ENCODE results near the gene ADH4.
"Not testable (repeated sequence)": the region's sequence is repeated elsewhere in the genome, so short reads cannot be mapped to it uniquely, and the experiment has no call there.

Gene ADH4

DNA sequence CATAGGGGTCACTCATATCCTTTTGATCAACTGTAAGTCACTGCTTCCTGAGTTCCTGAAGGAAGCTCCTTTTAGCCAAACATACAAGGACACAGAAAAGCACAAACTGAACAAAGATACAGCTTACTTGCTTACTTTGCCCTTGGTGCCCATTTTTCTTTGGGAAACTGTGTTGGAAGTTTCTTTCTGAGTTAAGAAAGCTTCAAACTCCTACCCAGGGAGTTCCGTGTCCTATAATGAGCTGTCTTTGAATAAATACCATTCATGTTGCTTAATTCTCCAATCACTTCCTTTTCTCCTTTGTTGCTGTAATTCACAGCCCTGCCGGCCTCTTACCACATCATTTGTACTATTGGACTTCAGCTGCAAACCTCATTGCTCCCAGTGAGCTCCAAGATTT is at the start of gene ADH4:
Gene ADH4, minus strand, starts transcription at position 228 of the 400 bp plus-strand sequence. Its CDS starts 75 bp downstream, at position 153.
- DNase-seq = no peak

DNA sequence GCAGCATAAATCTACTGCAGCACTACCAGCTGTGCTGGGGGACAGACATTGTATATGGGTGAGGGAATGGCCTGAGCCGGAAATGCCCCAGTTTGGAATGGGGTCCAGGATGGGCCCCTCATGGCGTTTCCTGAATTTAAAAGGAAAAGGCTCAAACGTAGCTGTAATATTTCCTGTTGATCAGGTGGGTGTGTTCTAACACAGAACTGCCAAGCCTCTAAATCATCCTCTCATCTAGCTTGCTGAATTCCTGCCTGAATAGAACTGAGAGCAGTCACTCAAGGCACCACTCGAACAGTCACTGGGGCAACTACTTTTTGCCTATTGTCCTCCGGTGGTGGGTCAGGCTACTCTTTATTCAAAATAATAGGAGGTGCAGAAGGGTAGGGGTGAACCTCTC is 46.2 kb upstream of the ADH4 start:
- no peak for DNase-seq

DNA sequence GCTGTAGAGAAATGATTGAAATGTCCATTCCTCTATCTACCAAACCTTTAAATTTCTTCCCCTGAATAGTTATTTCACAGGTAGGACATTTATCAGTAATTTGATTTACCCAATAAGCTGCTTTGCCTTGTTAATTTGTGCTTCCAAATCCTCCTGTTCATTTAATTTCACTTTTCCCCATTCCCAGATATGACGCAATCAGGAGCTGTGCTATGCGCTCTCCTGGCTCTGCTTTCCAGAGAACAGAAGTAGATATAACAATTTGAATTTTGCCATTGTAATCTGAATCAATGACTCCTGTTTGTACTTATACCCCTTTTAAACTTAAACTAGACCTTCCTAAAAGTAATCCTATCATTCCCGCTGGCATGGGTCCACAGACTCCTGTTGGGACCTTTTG is 45.8 kb upstream of the ADH4 start:
- not testable (repeated sequence) for DNase-seq

DNA sequence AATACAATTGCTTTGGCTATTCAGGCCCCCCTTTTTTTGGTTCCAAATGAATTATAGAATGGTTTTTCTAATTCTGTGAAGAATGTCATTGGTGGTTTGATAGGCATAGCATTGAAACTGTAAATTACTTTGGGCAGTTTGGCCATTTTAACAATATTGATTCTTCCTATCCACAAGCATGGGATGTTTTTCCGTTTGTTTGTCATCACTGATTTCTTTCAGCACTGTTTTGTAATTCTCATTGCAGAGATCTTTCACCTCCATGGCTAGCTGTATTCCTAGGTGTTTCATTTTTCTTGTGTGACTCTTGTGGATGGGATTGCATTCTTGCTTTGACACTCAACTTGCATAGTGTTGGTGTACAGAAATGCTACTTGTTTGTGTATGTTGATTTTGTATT is 41.9 kb upstream of the ADH4 start:
- no peak for DNase-seq

DNA sequence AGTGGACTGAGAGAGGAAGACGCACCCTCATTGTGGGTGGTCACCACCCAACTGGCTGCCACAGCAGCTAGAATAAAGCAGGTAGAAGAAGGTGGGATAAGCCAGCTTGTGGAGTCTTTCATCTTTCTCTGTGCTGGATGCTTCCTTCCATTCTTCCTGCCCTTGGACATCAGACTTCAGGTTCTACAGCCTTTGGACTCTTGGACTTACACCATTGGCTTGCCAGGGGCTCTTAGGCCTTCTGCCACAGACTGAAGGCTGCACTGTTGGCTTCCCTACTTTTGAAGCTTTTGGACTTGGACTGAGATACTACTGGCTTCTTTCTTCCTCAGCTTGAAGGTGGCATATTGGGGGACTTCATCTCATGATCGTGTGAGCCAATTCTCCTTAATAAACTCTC is 41.5 kb upstream of the ADH4 start:
- no peak for DNase-seq

GRCh38 chr4:99180382-99181070 is 36.4 kb upstream of the ADH4 start:
- DNase-seq = no peak

GRCh38 chr4:99179626-99180025 is 35.5 kb upstream of the ADH4 start:
- DNase-seq = no peak

DNA sequence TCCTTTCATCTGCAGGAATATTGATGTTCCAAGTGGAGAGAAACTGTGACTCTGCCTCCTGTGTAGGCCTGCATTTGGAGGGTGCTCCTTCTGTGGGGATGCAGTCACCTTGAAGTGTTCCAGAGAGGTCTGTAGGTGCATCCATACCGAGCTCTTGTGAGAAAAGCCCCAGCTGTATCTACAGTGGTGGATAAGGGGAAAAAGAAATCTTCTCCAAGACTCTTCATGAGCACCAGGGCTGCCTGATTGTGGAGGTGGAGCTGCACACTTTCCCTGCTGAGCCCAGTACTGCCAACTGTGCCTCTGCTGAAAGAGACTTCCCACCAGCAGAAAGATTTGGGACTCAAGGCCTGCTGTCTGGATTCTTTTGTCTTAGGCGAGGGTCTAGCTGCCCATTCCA is 35.1 kb upstream of the ADH4 start:
- DNase-seq = no peak

DNA sequence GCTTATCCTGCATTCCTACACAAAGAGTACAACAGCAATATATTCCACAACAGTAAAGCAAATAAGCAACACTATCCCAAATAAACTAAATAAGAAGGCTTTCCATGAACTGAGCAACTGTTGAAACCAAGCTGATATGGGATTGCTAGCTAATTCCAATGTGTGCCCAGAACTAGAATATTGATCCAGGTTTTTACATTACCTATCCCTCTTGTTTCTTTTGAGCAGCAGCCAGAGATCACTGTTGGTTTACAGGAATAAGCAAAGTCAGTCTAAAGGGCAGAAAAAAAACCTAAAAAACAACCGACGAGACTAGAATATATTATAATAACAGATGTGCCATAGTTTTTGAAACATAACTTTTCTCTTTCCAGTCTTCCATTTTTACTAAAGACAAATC is 22.4 kb upstream of the ADH4 start:
- no peak for DNase-seq

DNA sequence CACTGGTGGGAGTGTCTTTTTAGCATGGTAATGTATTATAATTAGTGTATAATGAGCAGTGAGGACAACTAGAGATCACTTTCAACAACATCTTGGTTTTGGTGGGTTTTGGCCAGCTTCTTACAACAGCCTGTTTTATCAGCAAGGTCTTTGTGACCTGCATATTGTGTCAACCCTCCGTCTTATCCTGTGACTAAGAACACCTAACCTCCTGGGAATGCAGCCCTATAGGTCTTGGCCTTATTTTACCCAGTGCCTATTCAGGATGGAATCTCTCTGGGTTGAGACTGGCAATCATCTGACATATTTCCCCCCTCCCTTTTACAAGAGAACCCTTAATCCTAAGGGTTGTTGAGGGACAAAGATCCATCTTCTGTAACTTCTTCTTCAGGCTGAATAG is 21.9 kb upstream of the ADH4 start:
- no peak for DNase-seq

DNA sequence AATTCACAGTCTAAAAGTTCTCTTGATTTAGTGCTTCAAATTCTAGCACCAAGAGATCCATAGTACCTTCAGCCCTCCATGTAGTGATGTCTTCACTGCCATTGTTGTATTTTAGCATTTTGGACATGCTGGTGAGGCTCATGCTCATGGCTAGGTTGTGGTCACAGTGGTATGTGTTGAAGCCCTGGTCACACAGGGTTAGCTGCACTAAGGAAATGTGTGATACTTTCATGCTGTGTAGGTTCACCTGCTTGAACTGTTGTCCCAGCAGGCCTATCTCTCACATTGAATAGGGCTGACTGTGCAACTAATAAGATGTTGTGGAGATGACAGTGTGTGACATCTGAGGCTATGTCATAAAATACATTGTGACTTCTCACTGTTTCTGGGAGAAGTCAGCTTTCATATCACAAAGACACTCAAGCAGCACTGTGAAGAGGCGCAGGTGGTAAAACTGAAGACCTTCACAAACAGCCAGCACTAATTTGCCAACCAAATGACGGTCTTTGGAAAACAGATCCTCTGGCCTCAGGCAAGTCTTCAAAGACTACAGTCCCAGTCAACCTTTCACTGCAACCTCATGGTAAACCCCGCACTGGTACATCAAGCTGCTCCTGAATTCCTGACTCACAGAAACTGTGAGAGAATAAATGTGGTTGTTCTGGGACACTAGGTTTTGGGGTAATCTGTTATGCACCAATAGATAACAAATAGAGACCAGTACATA is 17.4 kb upstream of the ADH4 start:
- no peak for DNase-seq

- no peak for DNase-seq
Observed at GRCh38 chr4:99159699-99160098, 15.6 kb upstream of the ADH4 start.

DNA sequence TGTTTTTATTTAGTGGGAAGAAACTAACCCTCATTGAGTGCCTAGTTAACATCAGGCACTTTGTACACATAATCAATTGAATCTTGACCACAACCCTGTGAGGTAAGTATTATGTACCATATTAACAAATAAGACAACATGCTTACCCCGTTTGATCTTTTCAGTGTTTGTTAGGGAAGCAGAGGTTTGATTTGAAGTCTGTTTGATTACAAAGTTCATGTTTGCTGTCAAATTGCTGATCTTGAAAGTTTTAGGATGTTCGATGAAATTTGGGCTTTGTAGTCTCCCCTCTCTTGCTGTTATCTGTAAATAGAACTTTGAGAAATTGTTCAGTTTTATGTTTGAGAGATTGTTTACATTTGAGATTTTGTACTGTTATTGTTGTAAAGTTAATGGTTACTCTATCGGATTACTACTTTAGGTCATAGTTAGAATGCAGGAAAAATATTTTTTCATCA is 13.4 kb upstream of the ADH4 start:
- no peak for DNase-seq

DNA sequence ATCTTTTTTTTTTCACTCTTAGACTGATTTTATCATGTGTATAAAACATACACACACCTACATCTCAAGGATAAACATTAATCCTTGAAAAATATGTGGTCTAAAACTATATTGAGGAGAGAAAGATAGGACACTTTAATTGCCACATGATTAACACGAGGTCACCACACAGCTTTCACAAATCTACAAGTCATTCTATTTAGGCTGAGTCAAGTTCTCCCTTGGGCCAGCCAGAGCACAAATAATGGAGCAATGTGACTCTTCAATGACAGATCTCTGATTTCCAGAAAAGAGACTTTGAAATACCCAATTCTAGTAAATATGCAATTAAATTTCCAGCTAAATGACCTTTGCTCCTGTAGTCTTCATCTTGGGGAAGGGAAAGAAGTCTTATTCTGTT is 12.9 kb upstream of the ADH4 start:
- no peak for DNase-seq

GRCh38 chr4:99154658-99155342 is 10.7 kb upstream of the ADH4 start:
- DNase-seq = no peak

DNA sequence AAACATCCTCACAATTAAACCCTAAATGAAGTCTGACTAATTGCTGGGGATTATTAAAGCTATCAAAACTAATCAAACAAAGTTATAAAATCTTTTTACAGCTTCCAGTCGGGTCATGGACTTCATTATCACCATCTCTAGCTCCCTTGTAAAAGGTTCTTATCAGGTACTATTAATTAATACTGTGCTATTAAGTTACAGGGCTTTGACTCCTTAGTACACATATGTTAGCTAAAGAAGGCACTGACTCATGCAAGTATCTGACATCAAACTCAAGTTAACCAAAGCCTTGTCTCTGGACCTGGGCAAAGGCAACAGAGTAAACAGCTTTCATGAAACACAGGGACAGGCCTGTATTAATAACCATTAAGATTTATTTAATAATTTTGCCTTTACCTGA is 7.9 kb upstream of the ADH4 start:
- DNase-seq = no peak

- DNase-seq = no peak
Observed at GRCh38 chr4:99151452-99151851, 7.4 kb upstream of the ADH4 start.

GRCh38 chr4:99149426-99150019 is 5.4 kb upstream of the ADH4 start:
- DNase-seq = no peak

- DNase-seq = no peak
Observed at GRCh38 chr4:99148550-99148949, 4.5 kb upstream of the ADH4 start.

GRCh38 chr4:99144587-99144986 is 490 bp upstream of the ADH4 start:
- DNase-seq = no peak

GRCh38 chr4:99136329-99136728 is 7.8 kb downstream of the ADH4 start:
- DNase-seq = no peak

- DNase-seq = no peak
Observed at GRCh38 chr4:99135541-99136162, 8.4 kb downstream of the ADH4 start.

DNA sequence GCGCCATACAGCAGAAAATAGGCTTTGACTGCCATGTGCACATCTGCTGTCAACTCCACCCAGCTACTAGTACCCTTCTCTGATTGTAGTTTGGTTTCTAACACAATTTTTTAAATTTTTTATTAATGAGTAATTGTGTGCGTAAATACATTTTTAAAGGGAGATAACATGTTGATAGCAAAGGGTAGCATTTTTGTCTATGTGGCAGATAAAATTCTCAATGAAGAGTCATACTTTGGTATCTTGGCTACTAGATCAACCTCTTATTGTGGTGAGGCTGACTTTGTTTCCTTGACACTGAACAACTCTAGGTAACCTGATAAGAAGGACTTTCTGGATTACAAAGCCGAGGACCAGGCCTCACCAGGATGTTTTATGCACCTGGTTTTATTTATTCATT is 9.5 kb downstream of the ADH4 start:
- no peak for DNase-seq

Measured in DMS79 treated with DMSO at 0.1 percent for 48 hours (cell line).